ENCODE results near the gene ZXDC.

Gene ZXDC

GRCh38 chr3:126516936-126517290, 41.2 kb upstream of the ZXDC start:
- Mint-ChIP-seq H3K36me3 (ENCODE audit: low read depth) (no peaks in the 10 kb centered on the region), H3K4me1 (ENCODE audit: low read depth) (no peaks in the 10 kb centered on the region), H3K4me3 (no peak overlapping the region), H3K27me3 (ENCODE audit: low read depth) (no peaks in the 10 kb centered on the region), H3K9me3 (no peaks in the 10 kb centered on the region), H3K27ac (no peak overlapping the region)
- no peak for DNase-seq (ENCODE audit: low spot score)

- H3K27ac Mint-ChIP-seq, result no peak overlapping the region
- H3K4me3 Mint-ChIP-seq, result no peak overlapping the region
- DNase-seq (ENCODE audit: low spot score), result no peak
- H3K36me3 Mint-ChIP-seq (ENCODE audit: low read depth), result no peaks in the 10 kb centered on the region
- H3K27me3 Mint-ChIP-seq (ENCODE audit: low read depth), result no peaks in the 10 kb centered on the region
- H3K4me1 Mint-ChIP-seq (ENCODE audit: low read depth), result no peaks in the 10 kb centered on the region
- no peaks in the 10 kb centered on the region for H3K9me3 Mint-ChIP-seq
These were observed 40.7 kb upstream of the ZXDC start for GRCh38 chr3:126516152-126516935.

GRCh38 chr3:126515066-126515706, 39.5 kb upstream of the ZXDC start:
- no peaks in the 10 kb centered on the region for H3K27me3 Mint-ChIP-seq (ENCODE audit: low read depth)
- H3K27ac Mint-ChIP-seq, result no peak overlapping the region
- no peaks in the 10 kb centered on the region for H3K9me3 Mint-ChIP-seq
- H3K36me3 Mint-ChIP-seq (ENCODE audit: low read depth), result no peaks in the 10 kb centered on the region
- no peak overlapping the region for H3K4me3 Mint-ChIP-seq
- no peak for DNase-seq (ENCODE audit: low spot score)
- H3K4me1 Mint-ChIP-seq (ENCODE audit: low read depth), result no peaks in the 10 kb centered on the region

- no peak overlapping the region for H3K4me3 Mint-ChIP-seq
- H3K4me1 Mint-ChIP-seq (ENCODE audit: low read depth), result no peaks in the 10 kb centered on the region
- no peaks in the 10 kb centered on the region for H3K36me3 Mint-ChIP-seq (ENCODE audit: low read depth)
- no peak overlapping the region for H3K27ac Mint-ChIP-seq
- no peaks in the 10 kb centered on the region for H3K27me3 Mint-ChIP-seq (ENCODE audit: low read depth)
- no peak for DNase-seq (ENCODE audit: low spot score)
- no peaks in the 10 kb centered on the region for H3K9me3 Mint-ChIP-seq
These were observed 38.5 kb upstream of the ZXDC start for GRCh38 chr3:126514161-126514560.

GRCh38 chr3:126512916-126513650, 37.4 kb upstream of the ZXDC start:
- no peaks in the 10 kb centered on the region for H3K4me1 Mint-ChIP-seq (ENCODE audit: low read depth)
- no peak overlapping the region for H3K27ac Mint-ChIP-seq
- DNase-seq (ENCODE audit: low spot score), result no peak
- no peaks in the 10 kb centered on the region for H3K9me3 Mint-ChIP-seq
- no peaks in the 10 kb centered on the region for H3K27me3 Mint-ChIP-seq (ENCODE audit: low read depth)
- H3K36me3 Mint-ChIP-seq (ENCODE audit: low read depth), result no peaks in the 10 kb centered on the region
- H3K4me3 Mint-ChIP-seq, result no peak overlapping the region

DNA sequence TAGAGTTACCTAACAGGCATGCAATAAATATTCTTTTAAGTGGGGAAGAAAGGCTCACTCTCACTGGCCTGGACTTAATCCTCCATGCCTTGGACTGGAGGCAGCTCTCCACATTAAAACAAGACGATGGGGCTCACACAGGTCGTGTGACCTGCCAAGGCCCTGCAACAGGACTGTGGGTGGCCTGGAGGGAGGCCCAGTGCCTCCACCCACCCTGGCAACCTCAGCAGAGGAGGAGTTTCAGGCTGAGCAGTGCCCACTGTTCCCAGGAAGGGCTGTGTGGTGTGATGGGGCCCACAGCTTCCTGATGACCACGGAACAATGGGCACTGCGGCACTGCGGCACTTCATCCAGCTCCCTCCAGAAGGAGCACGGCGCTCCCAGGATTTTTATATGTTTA, 36.3 kb upstream of the ZXDC start:
- no peaks in the 10 kb centered on the region for H3K9me3 Mint-ChIP-seq
- H3K4me1 Mint-ChIP-seq (ENCODE audit: low read depth), result no peaks in the 10 kb centered on the region
- DNase-seq (ENCODE audit: low spot score), result no peak

GRCh38 chr3:126511291-126511690, 35.6 kb upstream of the ZXDC start:
- no peaks in the 10 kb centered on the region for H3K27me3 Mint-ChIP-seq (ENCODE audit: low read depth)
- no peak overlapping the region for H3K4me3 Mint-ChIP-seq
- no peak overlapping the region for H3K27ac Mint-ChIP-seq
- no peaks in the 10 kb centered on the region for H3K4me1 Mint-ChIP-seq (ENCODE audit: low read depth)
- no peak for DNase-seq (ENCODE audit: low spot score)
- no peaks in the 10 kb centered on the region for H3K36me3 Mint-ChIP-seq (ENCODE audit: low read depth)
- no peaks in the 10 kb centered on the region for H3K9me3 Mint-ChIP-seq

More for the DNA sequence above, 36.3 kb upstream of the ZXDC start:
- Mint-ChIP-seq H3K27me3 (ENCODE audit: low read depth) (no peaks in the 10 kb centered on the region), H3K27ac (no peak overlapping the region), H3K4me3 (no peak overlapping the region), H3K36me3 (ENCODE audit: low read depth) (no peaks in the 10 kb centered on the region)

- H3K9me3 Mint-ChIP-seq, result no peaks in the 10 kb centered on the region
- no peaks in the 10 kb centered on the region for H3K4me1 Mint-ChIP-seq (ENCODE audit: low read depth)
- DNase-seq (ENCODE audit: low spot score), result no peak
- no peaks in the 10 kb centered on the region for H3K27me3 Mint-ChIP-seq (ENCODE audit: low read depth)
- H3K36me3 Mint-ChIP-seq (ENCODE audit: low read depth), result no peaks in the 10 kb centered on the region
- no peak overlapping the region for H3K4me3 Mint-ChIP-seq
- no peak overlapping the region for H3K27ac Mint-ChIP-seq
These were observed 34.7 kb upstream of the ZXDC start for GRCh38 chr3:126510308-126510910.

DNA sequence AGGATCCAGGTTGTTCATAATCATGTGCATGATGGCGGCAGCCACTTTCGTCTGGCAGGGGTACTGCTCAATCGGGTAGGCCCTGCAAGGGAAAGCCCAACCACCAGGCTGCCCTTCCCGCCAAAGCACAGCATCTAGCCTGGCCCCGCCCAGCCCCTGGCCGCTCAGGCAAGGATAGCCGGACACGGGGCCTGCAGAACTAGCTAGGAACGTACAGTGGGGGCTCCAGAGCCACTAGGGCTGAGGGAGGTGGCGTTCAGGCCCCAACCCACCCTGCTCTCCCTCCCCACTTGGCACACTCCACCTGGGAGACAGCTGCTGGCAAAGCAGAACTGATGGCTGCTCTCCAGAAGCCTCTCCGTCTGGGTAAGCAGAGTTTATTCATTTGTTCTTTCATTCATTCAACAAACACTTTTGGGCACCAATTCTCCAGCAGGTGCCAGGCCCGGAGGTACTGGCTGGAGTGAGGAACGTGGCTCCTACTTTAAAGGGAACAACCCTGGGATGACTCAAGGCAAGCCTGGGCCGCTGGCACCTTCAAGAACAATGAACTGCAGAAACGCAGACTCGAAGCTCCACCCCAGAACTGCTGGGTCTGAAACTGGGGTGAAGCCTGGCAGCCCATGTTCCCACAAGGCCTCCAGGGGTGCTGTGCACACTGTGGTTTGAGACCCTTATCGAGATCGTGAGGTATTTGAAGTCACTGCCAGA, 34.1 kb upstream of the ZXDC start:
- Mint-ChIP-seq H3K4me1 (ENCODE audit: low read depth) (no peaks in the 10 kb centered on the region), H3K27me3 (ENCODE audit: low read depth) (no peaks in the 10 kb centered on the region), H3K4me3 (no peak overlapping the region), H3K27ac (no peak overlapping the region), H3K36me3 (ENCODE audit: low read depth) (no peaks in the 10 kb centered on the region), H3K9me3 (no peaks in the 10 kb centered on the region)
- DNase-seq (ENCODE audit: low spot score), result no peak

- Mint-ChIP-seq H3K9me3 (no peaks in the 10 kb centered on the region), H3K36me3 (ENCODE audit: low read depth) (no peaks in the 10 kb centered on the region), H3K27ac (no peak overlapping the region)
These were observed 32.9 kb upstream of the ZXDC start for GRCh38 chr3:126508564-126508964.

DNA sequence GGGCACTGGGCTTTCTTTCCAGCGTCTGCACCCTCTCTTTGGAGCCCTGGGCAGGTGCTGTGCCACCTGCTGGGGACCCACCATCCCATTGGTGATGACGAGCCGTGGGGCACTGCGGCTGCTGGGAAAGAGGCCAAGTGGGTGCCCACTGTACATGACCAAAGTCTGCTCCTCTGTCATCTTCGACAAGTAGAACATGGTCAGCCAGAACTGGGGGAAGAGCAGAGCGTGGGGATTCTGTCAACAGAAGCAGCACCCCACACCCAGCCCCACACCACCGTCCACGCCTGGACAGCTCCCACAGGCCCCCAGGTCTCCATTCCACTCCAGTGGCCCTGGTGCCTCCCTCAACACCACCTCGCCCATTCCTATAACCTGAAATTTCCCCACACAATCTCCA, 32.2 kb upstream of the ZXDC start:
- Mint-ChIP-seq H3K27ac (no peak overlapping the region), H3K4me3 (no peak overlapping the region), H3K4me1 (ENCODE audit: low read depth) (no peaks in the 10 kb centered on the region), H3K9me3 (no peaks in the 10 kb centered on the region), H3K27me3 (ENCODE audit: low read depth) (no peaks in the 10 kb centered on the region), H3K36me3 (ENCODE audit: low read depth) (no peaks in the 10 kb centered on the region)
- no peak for DNase-seq (ENCODE audit: low spot score)

More at GRCh38 chr3:126508564-126508964, 32.9 kb upstream of the ZXDC start:
- Mint-ChIP-seq H3K4me3 (no peak overlapping the region), H3K27me3 (ENCODE audit: low read depth) (no peaks in the 10 kb centered on the region), H3K4me1 (ENCODE audit: low read depth) (no peaks in the 10 kb centered on the region)
- DNase-seq (ENCODE audit: low spot score), result no peak

- no peaks in the 10 kb centered on the region for H3K36me3 Mint-ChIP-seq (ENCODE audit: low read depth)
- H3K4me3 Mint-ChIP-seq, result no peak overlapping the region
- no peaks in the 10 kb centered on the region for H3K27me3 Mint-ChIP-seq (ENCODE audit: low read depth)
These were observed 28.0 kb upstream of the ZXDC start for GRCh38 chr3:126503701-126504100.

GRCh38 chr3:126502656-126503055, 27.0 kb upstream of the ZXDC start:
- Mint-ChIP-seq H3K4me3 (no peak overlapping the region), H3K9me3 (no peaks in the 10 kb centered on the region), H3K36me3 (ENCODE audit: low read depth) (no peaks in the 10 kb centered on the region), H3K4me1 (ENCODE audit: low read depth) (no peaks in the 10 kb centered on the region), H3K27me3 (ENCODE audit: low read depth) (no peaks in the 10 kb centered on the region), H3K27ac (no peak overlapping the region)
- DNase-seq (ENCODE audit: low spot score), result no peak

More at GRCh38 chr3:126503701-126504100, 28.0 kb upstream of the ZXDC start:
- Mint-ChIP-seq H3K4me1 (ENCODE audit: low read depth) (no peaks in the 10 kb centered on the region), H3K9me3 (no peaks in the 10 kb centered on the region), H3K27ac (no peak overlapping the region)
- DNase-seq (ENCODE audit: low spot score), result no peak

Measured in T-helper 2 cell treated with Interferon-gamma antibody and Interleukin-4, amounts not matched to agents 5 μg/mL and 100 μg/mL, for 36 hours (primary cell).